ENCODE results near the gene NOTCH4.
A peak's percentile ranks its signal among the peaks of the same experiment; 100 is the strongest.
"Not testable (repeated sequence)": the region's sequence is repeated elsewhere in the genome, so short reads cannot be mapped to it uniquely, and the experiment has no call there.

Gene NOTCH4

GRCh38 chr6:32191696-32192607 is 31.9 kb downstream of the NOTCH4 start:
- no peak for DNase-seq

GRCh38 chr6:32190911-32191677 is 32.8 kb downstream of the NOTCH4 start:
- no peak for DNase-seq

- DNase-seq: peak; percentile 81
Measured at GRCh38 chr6:32190054-32190851, 33.6 kb downstream of the NOTCH4 start, which contains the start of gene PBX2. TSS of gene PBX2 (minus strand) at chr6:32190202. CDS start at chr6:32189915, 287 bp downstream.

GRCh38 chr6:32189742-32190053 is 34.2 kb downstream of the NOTCH4 start:
- no peak for DNase-seq

GRCh38 chr6:32189069-32189741 is 34.7 kb downstream of the NOTCH4 start:
- no peak for DNase-seq

- no peak for DNase-seq
Measured at GRCh38 chr6:32188381-32189068, 35.3 kb downstream of the NOTCH4 start.

GRCh38 chr6:32187725-32188380 is 36.0 kb downstream of the NOTCH4 start:
- DNase-seq: not testable (repeated sequence)

- no peak for DNase-seq
Measured at GRCh38 chr6:32187009-32187709, 36.7 kb downstream of the NOTCH4 start.

GRCh38 chr6:32186151-32186840 is 37.6 kb downstream of the NOTCH4 start:
- not testable (repeated sequence) for DNase-seq

GRCh38 chr6:32185681-32186131 is 38.2 kb downstream of the NOTCH4 start:
- DNase-seq: peak; percentile 81

GRCh38 chr6:32184084-32184640 is 39.7 kb downstream of the NOTCH4 start, which contains the start of gene AGER:
TSS of gene AGER (minus strand) at chr6:32184253. CDS start at chr6:32184222, 31 bp downstream.
- DNase-seq: no peak

- DNase-seq: no peak
Measured at GRCh38 chr6:32183483-32184083, 40.3 kb downstream of the NOTCH4 start.

GRCh38 chr6:32183030-32183429 is 40.8 kb downstream of the NOTCH4 start:
- DNase-seq: no peak

- no peak for DNase-seq
Measured at GRCh38 chr6:32182555-32182981, 41.3 kb downstream of the NOTCH4 start.

- no peak for DNase-seq
Measured at GRCh38 chr6:32181915-32182529, 41.8 kb downstream of the NOTCH4 start.

- no peak for DNase-seq
Measured at GRCh38 chr6:32181148-32181702, 42.6 kb downstream of the NOTCH4 start.

- no peak for DNase-seq
Measured at GRCh38 chr6:32179766-32180405, 44.0 kb downstream of the NOTCH4 start.
